HepG2 (cell line): ENCODE results near the gene CCDC144A. TPM values are rescaled to one million over a fixed set of nuclear protein-coding genes. Genes with fewer than 3 reads are reported as not detected.
"Not testable (repeated sequence)": the region's sequence is repeated elsewhere in the genome, so short reads cannot be mapped to it uniquely, and the experiment has no call there.

ENCODE experiments used
- ATAC-seq: fragments of 200-7000 bp; cut with Tn5 transposase; 3 replicates; pipeline ENCODE4 v1.9.1; 2020; ENCODE audit warnings: mild to moderate bottlenecking, moderate library complexity
- BruUV-seq: library from RNA; stranded (reverse); fragments of 400-500 nt; replicated peaks from 2 replicates; lab custom pipeline; 2021; lab: Mats Ljungman, UMichigan
- CTCF ChIA-PET: fragments of 300-600 bp; formaldehyde crosslinking; extraction: SDS; loops from one replicate; lab custom pipeline; 2021; ENCODE audit warnings: low total read pairs, inconsistent platforms, low intra/inter-chr PET ratio; lab: Yijun Ruan, JAX
- POLR2A ChIA-PET: fragments of 350-600 bp; sonication (Branson Sonifier 250); formaldehyde crosslinking; loops from one replicate; lab custom pipeline; 2020; ENCODE audit warnings: antibody characterized with exemption, inconsistent platforms; lab: Yijun Ruan, JAX
- DNase-seq: peaks from one replicate; pipeline ENCODE4 v3.0.0-alpha.2; 2015; ENCODE audit warnings: low spot score
- FAIRE-seq: peaks from 3 replicates; lab custom pipeline; 2011; peaks lifted over from hg19 to GRCh38; lab: Jason Lieb, UNC
- H2AFZ ChIP-seq: one replicate; pipeline ENCODE4 v1.6.1; 2011; ENCODE audit warnings: low read length, inconsistent platforms
- H3K27ac ChIP-seq: fragments of 300-600 bp; 3 replicates; pipeline ENCODE4 v1.8.0; 2011; ENCODE audit warnings: mixed run types, mild to moderate bottlenecking, mixed read lengths, low read length, inconsistent platforms; ENCODE audit not compliant: insufficient read depth; ENCODE audit errors: extremely low read length
- H3K27me3 ChIP-seq, 2 experiments: fragments of 200-600 bp in 1 of 2; 2 replicates in 1 of 2; 3 replicates in 1 of 2; pipeline versions ENCODE4 v1.6.0 to v1.8.0; 2011; ENCODE audit warnings: low read length in 2 of 2, mild to moderate bottlenecking in 2 of 2, moderate library complexity in 2 of 2, inconsistent platforms in 1 of 2; ENCODE audit not compliant: insufficient read depth in 2 of 2, control insufficient read depth in 1 of 2
- H3K36me3 ChIP-seq, 2 experiments: fragments of 200-600 bp in 1 of 2; replicated peaks in 1 of 2; 2 replicates in 1 of 2; 3 replicates in 1 of 2; pipeline versions ENCODE4 v1.5.1 to v1.8.0; 2011; ENCODE audit warnings: low read length in 2 of 2, inconsistent platforms in 1 of 2; ENCODE audit not compliant: insufficient read depth in 2 of 2, control insufficient read depth in 1 of 2
- H3K4me1 ChIP-seq: 2 replicates; pipeline ENCODE4 v1.5.1; 2012; ENCODE audit warnings: low read length, inconsistent platforms; ENCODE audit not compliant: insufficient read depth
- H3K4me2 ChIP-seq: 2 replicates; pipeline ENCODE4 v1.6.0; 2011; ENCODE audit warnings: low read depth, low read length, inconsistent platforms
- H3K4me3 ChIP-seq, 3 experiments: fragments of 200-600 bp in 1 of 3; sonication (generic), shearing (Covaris generic) in 1 of 3; replicated peaks in 1 of 3; 2 replicates each; pipeline ENCODE4 v1.5.1; 2011 to 2016; ENCODE audit warnings: low read length in 3 of 3, inconsistent platforms in 2 of 3, low read depth in 2 of 3, mild to moderate bottlenecking in 2 of 3, control low read depth in 1 of 3, mixed read lengths in 1 of 3; ENCODE audit not compliant: insufficient read depth in 1 of 3
- H3K79me2 ChIP-seq: one replicate; pipeline ENCODE4 v1.6.1; 2011; ENCODE audit warnings: low read length, inconsistent platforms; ENCODE audit not compliant: insufficient read depth
- H3K9ac ChIP-seq: 2 replicates; pipeline ENCODE4 v1.6.0; 2011; ENCODE audit warnings: mild to moderate bottlenecking, low read depth, low read length, inconsistent platforms; ENCODE audit not compliant: insufficient read depth
- H3K9me3 ChIP-seq: 2 replicates; pipeline ENCODE4 v1.5.1; 2012; ENCODE audit warnings: mild to moderate bottlenecking, low read length
- H4K20me1 ChIP-seq: 2 replicates; pipeline ENCODE4 v1.6.0; 2011; ENCODE audit warnings: inconsistent platforms, mild to moderate bottlenecking, low read length, moderate library complexity; ENCODE audit not compliant: insufficient read depth
- FOSL2 ChIP-seq: sonication (generic); formaldehyde crosslinking; IDR thresholded peaks from 2 replicates; pipeline ENCODE4 v1.4.0; 2020; ENCODE audit warnings: missing genetic modification reagents
- HMG20B ChIP-seq: conservative IDR thresholded peaks from 2 replicates; pipeline ENCODE4 v1.6.1; 2016; ENCODE audit warnings: missing genetic modification reagents, missing compliant biosample characterization
- HNRNPL ChIP-seq: fragments of 200-400 bp; formaldehyde crosslinking; IDR thresholded peaks from 2 replicates; pipeline ENCODE4 v1.6.1; 2017; ENCODE audit warnings: mild to moderate bottlenecking, low read depth, low read length
- RORA ChIP-seq: sonication (generic); formaldehyde crosslinking; IDR thresholded peaks from 2 replicates; pipeline ENCODE4 v1.5.0; 2020; ENCODE audit warnings: mild to moderate bottlenecking, missing genetic modification reagents, moderate library complexity
- ZNF362 ChIP-seq: sonication (generic); formaldehyde crosslinking; IDR thresholded peaks from 2 replicates; pipeline ENCODE4 v1.4.0; 2020; ENCODE audit warnings: missing genetic modification reagents, mild to moderate bottlenecking, borderline replicate concordance
- WGBS: methylation state at CpG from one replicate; pipeline ENCODE4 v1.1.6; 2017; ENCODE audit warnings: low lambda C conversion rate; 5-methylcytosine and 5-hydroxymethylcytosine counted together
- in situ Hi-C: cut with HindIII; loops from 2 replicates; pipeline ENCODE4 v1.10.0; 2017; ENCODE audit warnings: low pct_unique_long_range_greater_than_20kb; ENCODE audit not compliant: extremely low pct_ligation_motif_present
- intact Hi-C: fragments of 100-400 bp; cut with micrococcal nuclease; formaldehyde crosslinking; loops from one replicate; pipeline ENCODE4 v1.10.0; 2022; ENCODE audit not compliant: unreplicated experiment
- polyA plus RNA-seq, 8 experiments: library from polyadenylated mRNA; depleted of rRNA in 3 of 8; stranded (reverse) in 7 of 8; unstranded in 1 of 8; fragments of >200 nt; fragmentation: Illumina TruSeq in 4 of 8; extraction: Trizol in 4 of 8; gene quantifications; 2 replicates each; pipeline versions ENCODE4 v1.2.1 to v1.2.3, GENCODE V29; 2011 to 2016; ENCODE audit warnings: low read depth in 4 of 8, missing spikeins in 1 of 8, mixed read lengths in 1 of 8; ENCODE audit not compliant: insufficient read depth in 1 of 8
- total RNA-seq, 5 experiments: library from RNA; depleted of rRNA; stranded (reverse); fragments of >200 nt; fragmentation: Illumina TruSeq; extraction: Trizol; gene quantifications; 2 replicates each; pipeline ENCODE4 v1.2.3, GENCODE V29; 2016; ENCODE audit warnings: low read depth in 1 of 5

Gene CCDC144A
- total and polyA plus RNA-seq, 2 of the 13 experiments (the other 11 are each of a cell fraction or from before 2014, with no cell fraction given) = 0.09 TPM; not detected in 1

- TF ChIP-seq ZNF362 (no peak), RORA (CRISPR knock-in tag) (no peak), FOSL2 (no peak), HMG20B (no peak)
These were observed 27.1 kb upstream of the CCDC144A start (continued) for GRCh38 chr17:16662936-16663335.

- H2AFZ ChIP-seq, H4K20me1 ChIP-seq, H3K9me3 ChIP-seq, H3K36me3 ChIP-seq, H3K4me1 ChIP-seq, CTCF ChIA-PET, BruUV-seq, intact Hi-C loops, DNase-seq, H3K9ac ChIP-seq, POLR2A ChIA-PET, H3K27ac ChIP-seq, H3K79me2 ChIP-seq, in situ Hi-C loops, FAIRE-seq: not testable (repeated sequence)
- ATAC-seq = peak; percentile 55
- Histone ChIP-seq H3K27me3 (peaks cover 0 to 19% of the 10 kb centered on the region in 2 experiments; a peak in 4 of 5 replicates), H3K4me3 (peak overlapping the region in 1 of 3 experiments; percentile 69; a peak in 1 of 6 replicates), H3K4me2 (peak overlapping the region; percentile 61; the same call in 1 of the 2 replicates)
- no CpG with 5 or more reads among the region's 24 CpGs for WGBS
- 0 out of 2 replicates have a peak, but pooled peaks have one; percentile 34 for TF ChIP-seq HNRNPL
These were observed 23.5 kb upstream of the CCDC144A start for GRCh38 chr17:16666553-16666906.
